ENCODE data around the gene SSTR4.

DNA sequence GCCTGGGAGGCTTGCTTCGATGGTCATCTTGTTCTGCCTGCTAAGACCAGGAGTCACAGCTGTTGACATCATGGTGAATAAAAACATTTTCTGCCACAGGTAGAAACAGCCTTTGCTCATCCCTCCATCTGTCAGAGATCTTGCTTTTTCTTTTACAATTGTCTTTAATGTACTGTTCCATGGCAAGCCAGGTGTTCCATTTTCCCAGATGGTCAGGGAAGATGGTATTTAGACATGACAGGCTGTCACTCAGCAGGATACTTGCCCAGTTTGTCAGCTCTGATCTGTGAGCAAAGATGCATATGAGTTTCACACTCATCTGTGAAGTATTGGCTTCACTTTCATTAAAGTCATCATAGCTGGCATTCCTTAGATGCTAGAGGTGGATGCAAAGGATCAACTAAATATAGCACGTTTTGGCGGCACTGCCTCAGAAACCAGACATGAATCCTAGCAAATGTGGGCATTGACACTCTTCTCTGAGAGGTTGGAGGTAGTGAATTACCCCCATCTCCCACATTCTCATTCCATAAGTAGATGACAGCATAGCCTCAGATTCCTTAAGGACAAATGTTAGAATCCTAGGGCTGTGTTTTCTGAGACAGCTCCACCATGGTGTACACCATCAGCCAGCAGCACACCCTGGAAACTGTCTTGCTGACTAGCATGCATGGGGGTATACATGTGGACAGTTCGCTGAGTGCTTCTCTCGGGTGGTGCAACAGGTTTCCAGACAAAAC lies 4.2 kb downstream of the SSTR4 start:
- TF ChIP-seq, protein P1, sequence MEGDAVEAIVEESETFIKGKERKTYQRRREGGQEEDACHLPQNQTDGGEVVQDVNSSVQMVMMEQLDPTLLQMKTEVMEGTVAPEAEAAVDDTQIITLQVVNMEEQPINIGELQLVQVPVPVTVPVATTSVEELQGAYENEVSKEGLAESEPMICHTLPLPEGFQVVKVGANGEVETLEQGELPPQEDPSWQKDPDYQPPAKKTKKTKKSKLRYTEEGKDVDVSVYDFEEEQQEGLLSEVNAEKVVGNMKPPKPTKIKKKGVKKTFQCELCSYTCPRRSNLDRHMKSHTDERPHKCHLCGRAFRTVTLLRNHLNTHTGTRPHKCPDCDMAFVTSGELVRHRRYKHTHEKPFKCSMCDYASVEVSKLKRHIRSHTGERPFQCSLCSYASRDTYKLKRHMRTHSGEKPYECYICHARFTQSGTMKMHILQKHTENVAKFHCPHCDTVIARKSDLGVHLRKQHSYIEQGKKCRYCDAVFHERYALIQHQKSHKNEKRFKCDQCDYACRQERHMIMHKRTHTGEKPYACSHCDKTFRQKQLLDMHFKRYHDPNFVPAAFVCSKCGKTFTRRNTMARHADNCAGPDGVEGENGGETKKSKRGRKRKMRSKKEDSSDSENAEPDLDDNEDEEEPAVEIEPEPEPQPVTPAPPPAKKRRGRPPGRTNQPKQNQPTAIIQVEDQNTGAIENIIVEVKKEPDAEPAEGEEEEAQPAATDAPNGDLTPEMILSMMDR (IDR thresholded peaks at IDR 0.05) = no peak
- TF ChIP-seq POLR2A (IDR thresholded peaks at IDR 0.05) = no peak
